ENCODE measurements around the gene SLC24A4.

- no peak for TF ChIP-seq CTCF (IDR thresholded peaks at IDR 0.05; ENCODE audit: low read depth, low read length, poor library complexity, severe bottlenecking)
- TF ChIP-seq EZH2phosphoT487 (IDR thresholded peaks at IDR 0.05; ENCODE audit: borderline replicate concordance, low read length) = no peak
Observed at GRCh38 chr14:92274055-92274454, 48.9 kb upstream of the SLC24A4 start.
